Measurements from ENCODE around the gene ELF5.
A peak's percentile ranks its signal among the peaks of the same experiment; 100 is the strongest.

ELF5 gene

GRCh38 chr11:34521265-34521664, 7.7 kb upstream of the ELF5 start:
- DNase-seq = no peak

- DNase-seq = no peak
Measured at GRCh38 chr11:34519595-34520235, 6.1 kb upstream of the ELF5 start.

- no peak for DNase-seq
Measured at GRCh38 chr11:34516247-34517040, 2.9 kb upstream of the ELF5 start.

- no peak for DNase-seq
Measured at GRCh38 chr11:34514597-34514996, 1.0 kb upstream of the ELF5 start.

GRCh38 chr11:34512840-34513681, 533 bp downstream of the ELF5 start:
- peak; percentile 32 to 52 for DNase-seq

- no peak for DNase-seq
Measured at GRCh38 chr11:34510673-34511072, 2.9 kb downstream of the ELF5 start.

GRCh38 chr11:34510218-34510617, 3.4 kb downstream of the ELF5 start:
- no peak for DNase-seq

GRCh38 chr11:34509336-34509876, 4.2 kb downstream of the ELF5 start:
- no peak for DNase-seq

- no peak for DNase-seq
Measured at GRCh38 chr11:34508524-34508923, 5.1 kb downstream of the ELF5 start.

- DNase-seq = no peak
Measured at GRCh38 chr11:34507610-34508009, 6.0 kb downstream of the ELF5 start.

GRCh38 chr11:34507156-34507555, 6.4 kb downstream of the ELF5 start:
- DNase-seq = no peak

- DNase-seq = no peak
Measured at GRCh38 chr11:34505874-34506273, 7.7 kb downstream of the ELF5 start.

GRCh38 chr11:34502949-34503348, 10.6 kb downstream of the ELF5 start:
- no peak for DNase-seq

GRCh38 chr11:34501949-34502348, 11.6 kb downstream of the ELF5 start:
- DNase-seq = no peak

GRCh38 chr11:34501500-34501899, 12.1 kb downstream of the ELF5 start:
- DNase-seq = no peak

- no peak for DNase-seq
Measured at GRCh38 chr11:34499719-34500500, 13.7 kb downstream of the ELF5 start.

GRCh38 chr11:34495724-34496377, 17.7 kb downstream of the ELF5 start:
- DNase-seq = no peak

GRCh38 chr11:34495239-34495723, 18.3 kb downstream of the ELF5 start:
- no peak for DNase-seq

GRCh38 chr11:34493926-34494595, 19.5 kb downstream of the ELF5 start:
- DNase-seq = no peak

GRCh38 chr11:34493468-34493867, 20.1 kb downstream of the ELF5 start:
- DNase-seq = no peak

- peak; percentile 38 to 54 for DNase-seq
Measured at GRCh38 chr11:34492806-34493414, 20.7 kb downstream of the ELF5 start.
